Activated CD8-positive, alpha-beta T cell treated with anti-CD3 and anti-CD28 coated beads for 36 hours (primary cell): ENCODE data around the gene ALPK3. TPM values are rescaled to one million over a fixed set of nuclear protein-coding genes. Genes with fewer than 3 reads are reported as not detected.

Source experiments
- ATAC-seq: fragments of 200-7000 bp; cut with Tn5 transposase; one replicate; pipeline ENCODE4 v1.10.0; 2021; ENCODE audit warnings: mild to moderate bottlenecking, moderate library complexity
- CTCF ChIA-PET: fragments of 350-600 bp; sonication (Branson Sonifier 250); formaldehyde crosslinking; loops from one replicate; lab custom pipeline; 2021; ENCODE audit warnings: antibody characterized with exemption; lab: Charles Lee
- POLR2A ChIA-PET: fragments of 350-600 bp; sonication (Branson Sonifier 250); formaldehyde crosslinking; loops from one replicate; lab custom pipeline; 2021; ENCODE audit warnings: antibody characterized with exemption; lab: Charles Lee
- DNase-seq: peaks from one replicate; pipeline ENCODE4 v3.0.0-alpha.2; 2020
- H3K27ac Mint-ChIP-seq: one replicate; pipeline ENCODE4 v1.8.0; 2021; ENCODE audit warnings: mild to moderate bottlenecking, mixed read lengths
- H3K27me3 Mint-ChIP-seq: one replicate; pipeline ENCODE4 v1.8.0; 2021; ENCODE audit warnings: mixed read lengths
- H3K36me3 Mint-ChIP-seq: one replicate; pipeline ENCODE4 v1.8.0; 2021; ENCODE audit warnings: low read depth, mixed read lengths
- H3K4me1 Mint-ChIP-seq: one replicate; pipeline ENCODE4 v1.8.0; 2021; ENCODE audit warnings: low read depth, mixed read lengths
- H3K4me3 Mint-ChIP-seq: one replicate; pipeline ENCODE4 v1.8.0; 2021; ENCODE audit warnings: mild to moderate bottlenecking, moderate library complexity, mixed read lengths
- H3K9me3 Mint-ChIP-seq: one replicate; pipeline ENCODE4 v1.8.0; 2021; ENCODE audit warnings: mixed read lengths
- CTCF ChIP-seq: fragments of 200-600 bp; IDR thresholded peaks from one replicate; pipeline ENCODE4 v1.8.0; 2022; ENCODE audit warnings: antibody characterized with exemption, mild to moderate bottlenecking
- intact Hi-C: fragments of 100-400 bp; cut with micrococcal nuclease; formaldehyde crosslinking; loops from one replicate; pipeline ENCODE4 v1.10.0; 2022
- total RNA-seq, 2 experiments: library from RNA; stranded (reverse); gene quantifications; one replicate each; pipeline ENCODE4 v1.2.3, GENCODE V29; 2021

ALPK3 gene
- total RNA-seq, 2 experiments from 2014 or later, result 0.04 to 0.16 TPM

DNA sequence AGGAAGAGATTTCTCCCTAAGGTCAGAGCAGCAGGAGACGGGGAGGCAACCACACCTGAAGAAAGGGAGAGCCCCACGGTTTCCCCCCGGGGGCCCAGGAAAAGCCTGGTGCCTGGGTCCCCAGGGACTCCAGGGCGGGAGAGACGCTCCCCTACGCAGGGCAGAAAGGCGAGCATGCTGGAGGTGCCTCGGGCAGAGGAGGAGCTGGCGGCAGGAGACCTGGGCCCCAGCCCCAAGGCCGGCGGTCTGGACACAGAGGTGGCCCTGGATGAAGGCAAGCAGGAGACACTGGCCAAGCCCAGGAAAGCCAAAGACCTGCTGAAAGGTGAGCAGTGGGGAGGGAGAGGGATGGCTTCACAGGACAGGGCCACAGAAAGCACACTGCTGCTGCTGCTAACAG is 41.1 kb downstream of the ALPK3 start:
- CTCF ChIA-PET, result no interaction called here
- Mint-ChIP-seq H3K36me3 (no peaks in the 10 kb centered on the region), H3K4me3 (no peak overlapping the region), H3K9me3 (no peaks in the 10 kb centered on the region), H3K27ac (no peak overlapping the region), H3K27me3 (no peaks in the 10 kb centered on the region), H3K4me1 (no peaks in the 10 kb centered on the region)
- no peak for DNase-seq
- POLR2A ChIA-PET, result no interaction called here
- intact Hi-C loops, result no loop called here
- TF ChIP-seq CTCF, result no peak
- ATAC-seq, result no peak

DNA sequence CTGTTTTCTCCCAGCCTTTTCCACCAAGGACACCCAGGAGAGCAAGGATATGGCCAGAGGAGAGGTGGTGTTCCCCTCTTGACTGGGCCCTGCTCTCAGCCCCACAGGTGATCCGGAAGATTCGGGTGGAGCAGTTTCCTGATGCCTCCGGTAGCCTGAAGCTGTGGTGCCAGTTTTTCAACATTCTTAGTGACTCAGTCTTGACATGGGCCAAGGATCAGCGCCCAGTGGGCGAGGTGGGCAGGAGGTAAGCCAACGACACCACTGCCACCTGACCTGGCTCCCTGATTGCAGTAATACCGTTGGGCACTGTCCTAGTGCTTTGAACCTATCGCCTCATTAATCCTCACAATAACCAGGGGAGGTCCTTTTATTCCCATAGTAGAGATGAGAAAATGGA is 42.0 kb downstream of the ALPK3 start:
- Mint-ChIP-seq H3K4me1 (no peaks in the 10 kb centered on the region), H3K9me3 (no peaks in the 10 kb centered on the region), H3K27ac (no peak overlapping the region), H3K36me3 (no peaks in the 10 kb centered on the region), H3K27me3 (no peaks in the 10 kb centered on the region), H3K4me3 (no peak overlapping the region)
- no peak for TF ChIP-seq CTCF
- ATAC-seq, result no peak
- DNase-seq, result no peak
- CTCF ChIA-PET, result interaction anchor here (0.9 kb wide), 1 partner anchor 15 kb away, joined by 3 read pairs; no protein-coding TSS in a partner anchor
- intact Hi-C loops, result no loop called here
- POLR2A ChIA-PET, result no interaction called here

GRCh38 chr15:84859651-84860050 is 42.5 kb downstream of the ALPK3 start:
- DNase-seq (no peak), ATAC-seq (no peak)
- Mint-ChIP-seq H3K4me1 (no peaks in the 10 kb centered on the region), H3K9me3 (no peaks in the 10 kb centered on the region), H3K27ac (no peak overlapping the region), H3K4me3 (no peak overlapping the region), H3K36me3 (no peaks in the 10 kb centered on the region), H3K27me3 (no peaks in the 10 kb centered on the region)
- POLR2A ChIA-PET, result no interaction called here
- TF ChIP-seq CTCF, result no peak
- intact Hi-C loops, result no loop called here
- CTCF ChIA-PET, result interaction anchor here (0.9 kb wide), 1 partner anchor 15 kb away, joined by 3 read pairs; no protein-coding TSS in a partner anchor

DNA sequence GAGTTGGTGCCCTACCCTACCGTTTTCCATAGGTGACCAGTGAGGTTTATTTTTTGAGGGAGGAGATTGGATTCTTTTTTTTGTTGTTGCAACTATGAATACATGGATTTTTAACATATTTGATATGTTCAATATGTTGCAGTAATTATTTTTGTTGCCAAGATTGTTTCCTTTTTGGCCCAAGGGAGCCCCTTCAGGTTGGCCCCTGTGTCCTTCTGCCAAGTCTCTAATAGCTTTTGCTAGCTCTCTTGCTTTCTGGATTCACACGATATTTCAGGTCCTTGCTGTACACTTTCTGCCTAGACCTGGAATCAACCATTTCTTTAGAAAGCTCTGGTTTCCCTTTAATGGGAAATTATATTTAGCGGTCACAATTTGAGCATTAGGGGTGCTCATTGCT is 44.6 kb downstream of the ALPK3 start:
- POLR2A ChIA-PET, result no interaction called here
- H3K4me3 Mint-ChIP-seq, result no peak overlapping the region
- H3K9me3 Mint-ChIP-seq, result no peaks in the 10 kb centered on the region
- no peaks in the 10 kb centered on the region for H3K27me3 Mint-ChIP-seq
- CTCF ChIA-PET, result interaction anchor here (1.2 to 1.3 kb wide), 2 partner anchors 16 kb away, joined by 3 to 4 read pairs; no protein-coding TSS in a partner anchor
- no peak for ATAC-seq
- intact Hi-C loops, result no loop called here
- no peak for DNase-seq
- no peaks in the 10 kb centered on the region for H3K4me1 Mint-ChIP-seq
- no peak overlapping the region for H3K27ac Mint-ChIP-seq
- no peaks in the 10 kb centered on the region for H3K36me3 Mint-ChIP-seq
- no peak for TF ChIP-seq CTCF

GRCh38 chr15:84862214-84862975 is 45.2 kb downstream of the ALPK3 start:
- Mint-ChIP-seq H3K36me3 (no peaks in the 10 kb centered on the region), H3K9me3 (no peaks in the 10 kb centered on the region), H3K4me3 (no peak overlapping the region), H3K27me3 (no peaks in the 10 kb centered on the region), H3K4me1 (no peaks in the 10 kb centered on the region), H3K27ac (no peak overlapping the region)
- DNase-seq (no peak), ATAC-seq (no peak)
- TF ChIP-seq CTCF, result no peak
- intact Hi-C loops, result no loop called here
- CTCF ChIA-PET, result interaction anchor here (1.2 to 1.3 kb wide), 2 partner anchors 16 kb away, joined by 3 to 4 read pairs; no protein-coding TSS in a partner anchor
- POLR2A ChIA-PET, result no interaction called here
